Caco-2 (cell line): ENCODE data around the gene NAV1. TPM values are rescaled to one million over a fixed set of nuclear protein-coding genes. Genes with fewer than 3 reads are reported as not detected.

Experiments
- BruUV-seq: library from RNA; stranded (reverse); fragments of 400-500 nt; replicated peaks from 2 replicates; lab custom pipeline; 2021; lab: Mats Ljungman, UMichigan
- CTCF ChIA-PET: fragments of 300-600 bp; sonication (Branson Sonifier 250); formaldehyde crosslinking; loops from one replicate; lab custom pipeline; 2022; ENCODE audit warnings: antibody characterized with exemption; lab: Charles Lee
- POLR2A ChIA-PET: fragments of 300-600 bp; sonication (Branson Sonifier 250); formaldehyde crosslinking; loops from one replicate; lab custom pipeline; 2022; ENCODE audit warnings: antibody characterized with exemption; lab: Charles Lee
- DNase-seq, 2 experiments: peaks; one replicate each; pipeline versions ENCODE4 v3.0.0 to v3.0.0-alpha.2; 2020 to 2022
- H3K27me3 ChIP-seq: replicated peaks from 2 replicates; pipeline ENCODE4 v1.6.0; 2011; ENCODE audit warnings: low read length; ENCODE audit not compliant: control insufficient read depth, insufficient read depth
- H3K36me3 ChIP-seq: 2 replicates; pipeline ENCODE4 v1.5.1; 2011; ENCODE audit warnings: low read length; ENCODE audit not compliant: control insufficient read depth, insufficient read depth
- H3K4me1 ChIP-seq: fragments of 250-450 bp; sonication (Bioruptor Pico); 2 replicates; pipeline ENCODE4 v1.5.1; 2020; ENCODE audit warnings: mild to moderate bottlenecking
- H3K4me3 ChIP-seq: 2 replicates; pipeline ENCODE4 v1.5.1; 2011; ENCODE audit warnings: low read depth, mild to moderate bottlenecking, control low read depth, low read length
- H3K9me3 ChIP-seq: fragments of 250-450 bp; sonication (Bioruptor Pico); 2 replicates; pipeline ENCODE4 v1.5.1; 2020; ENCODE audit warnings: mild to moderate bottlenecking, moderate library complexity
- H3K27ac Mint-ChIP-seq: one replicate; pipeline ENCODE4 v1.8.0; 2022; ENCODE audit warnings: mixed read lengths; ENCODE audit not compliant: unreplicated experiment
- H3K27me3 Mint-ChIP-seq: one replicate; pipeline ENCODE4 v1.8.0; 2022; ENCODE audit warnings: mixed read lengths; ENCODE audit not compliant: insufficient read depth, unreplicated experiment
- H3K36me3 Mint-ChIP-seq: one replicate; pipeline ENCODE4 v1.8.0; 2022; ENCODE audit warnings: mild to moderate bottlenecking, mixed read lengths; ENCODE audit not compliant: insufficient read depth, unreplicated experiment
- H3K4me1 Mint-ChIP-seq: one replicate; pipeline ENCODE4 v1.8.0; 2022; ENCODE audit warnings: low read depth, mixed read lengths; ENCODE audit not compliant: unreplicated experiment
- H3K4me3 Mint-ChIP-seq: one replicate; pipeline ENCODE4 v1.8.0; 2022; ENCODE audit warnings: mild to moderate bottlenecking, moderate library complexity, mixed read lengths; ENCODE audit not compliant: unreplicated experiment
- H3K9me3 Mint-ChIP-seq: one replicate; pipeline ENCODE4 v1.8.0; 2022; ENCODE audit warnings: mixed read lengths; ENCODE audit not compliant: unreplicated experiment
- intact Hi-C: fragments of 100-400 bp; cut with micrococcal nuclease; formaldehyde crosslinking; loops from one replicate; pipeline ENCODE4 v1.10.0; 2022; ENCODE audit not compliant: unreplicated experiment
- total RNA-seq: library from RNA; stranded (reverse); gene quantifications from 2 replicates; pipeline ENCODE4 v1.2.3, GENCODE V29; 2022
- TF ChIP-seq, protein P1 (sequence below), 2 experiments: fragments of 200-600 bp in 1 of 2; IDR thresholded peaks; 1 replicate in 1 of 2; 2 replicates in 1 of 2; pipeline versions ENCODE4 v1.5.1 to v1.8.0; 2011 to 2022; ENCODE audit warnings: antibody characterized with exemption in 1 of 2, control low read depth in 1 of 2, inconsistent platforms in 1 of 2, low read depth in 1 of 2, low read length in 1 of 2, mild to moderate bottlenecking in 1 of 2, moderate library complexity in 1 of 2; ENCODE audit not compliant: insufficient read depth in 1 of 2, severe bottlenecking in 1 of 2, unreplicated experiment in 1 of 2

The NAV1 gene
- total RNA-seq, 1 experiment from 2014 or later = 2.0 TPM

DNA sequence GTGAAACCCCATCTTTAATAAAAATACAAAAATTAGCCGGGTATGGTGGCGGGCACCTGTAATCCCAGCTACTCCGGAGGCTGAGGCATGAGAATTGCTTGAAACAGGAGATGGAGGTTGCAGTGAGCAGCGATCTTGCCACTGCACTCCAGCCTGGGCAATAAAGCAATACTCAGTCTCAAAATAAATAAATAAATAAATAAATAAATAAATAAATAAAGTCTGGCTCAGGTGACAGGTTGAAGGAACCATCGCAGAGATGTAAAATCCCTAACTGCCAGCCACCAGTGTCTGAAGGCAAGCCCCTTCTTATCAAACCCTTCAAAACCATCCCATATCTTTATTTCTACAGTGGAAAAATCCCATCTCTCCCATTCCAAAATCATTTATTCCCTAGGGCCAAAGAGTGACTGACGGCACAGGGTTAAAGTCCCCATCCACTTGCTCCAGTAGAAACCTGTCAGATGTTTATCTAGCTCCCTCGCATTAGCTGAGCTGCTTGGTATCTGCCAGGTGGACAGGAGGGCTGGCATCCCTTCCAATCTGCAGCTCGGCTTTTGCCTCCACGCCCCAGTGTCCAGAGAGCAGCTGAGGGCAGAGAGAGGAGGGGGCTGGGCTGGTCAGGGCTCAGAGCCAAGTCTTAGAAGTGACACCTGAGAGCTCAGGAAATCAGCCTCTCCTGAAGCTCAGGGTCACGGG, 37.0 kb upstream of the NAV1 start:
- intact Hi-C loops = no loop called here
- Mint-ChIP-seq H3K4me3 (peak overlapping the region; percentile 7), H3K27ac (peak overlapping the region; percentile 97), H3K4me1 (peaks cover 32% of the 10 kb centered on the region), H3K36me3 (peaks cover 14% of the 10 kb centered on the region), H3K9me3 (no peaks in the 10 kb centered on the region), H3K27me3 (no peaks in the 10 kb centered on the region)
- no peaks in the 10 kb centered on the region for H3K9me3 ChIP-seq
- ChIA-PET CTCF (interaction anchor here (0.5 to 6.2 kb wide), 5 partner anchors 11 to 141 kb away, joined by 3 to 61 read pairs (median 3); no protein-coding TSS in a partner anchor), POLR2A (interaction anchor here (1.0 to 2.9 kb wide), 2 partner anchors 21 to 61 kb away, joined by 6 to 20 read pairs; no protein-coding TSS in a partner anchor)
- DNase-seq = peak; percentile 39 to 67
- no peaks in the 10 kb centered on the region for H3K36me3 ChIP-seq
- BruUV-seq = no TSS peak
- TF ChIP-seq, protein P1, sequence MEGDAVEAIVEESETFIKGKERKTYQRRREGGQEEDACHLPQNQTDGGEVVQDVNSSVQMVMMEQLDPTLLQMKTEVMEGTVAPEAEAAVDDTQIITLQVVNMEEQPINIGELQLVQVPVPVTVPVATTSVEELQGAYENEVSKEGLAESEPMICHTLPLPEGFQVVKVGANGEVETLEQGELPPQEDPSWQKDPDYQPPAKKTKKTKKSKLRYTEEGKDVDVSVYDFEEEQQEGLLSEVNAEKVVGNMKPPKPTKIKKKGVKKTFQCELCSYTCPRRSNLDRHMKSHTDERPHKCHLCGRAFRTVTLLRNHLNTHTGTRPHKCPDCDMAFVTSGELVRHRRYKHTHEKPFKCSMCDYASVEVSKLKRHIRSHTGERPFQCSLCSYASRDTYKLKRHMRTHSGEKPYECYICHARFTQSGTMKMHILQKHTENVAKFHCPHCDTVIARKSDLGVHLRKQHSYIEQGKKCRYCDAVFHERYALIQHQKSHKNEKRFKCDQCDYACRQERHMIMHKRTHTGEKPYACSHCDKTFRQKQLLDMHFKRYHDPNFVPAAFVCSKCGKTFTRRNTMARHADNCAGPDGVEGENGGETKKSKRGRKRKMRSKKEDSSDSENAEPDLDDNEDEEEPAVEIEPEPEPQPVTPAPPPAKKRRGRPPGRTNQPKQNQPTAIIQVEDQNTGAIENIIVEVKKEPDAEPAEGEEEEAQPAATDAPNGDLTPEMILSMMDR (IDR thresholded peaks at IDR 0.05; ENCODE audit: insufficient read depth in 1 of 2, low read depth in 1 of 2, low read length in 1 of 2, severe bottlenecking in 1 of 2, unreplicated experiment in 1 of 2) = no peak
- H3K27me3 ChIP-seq = no peaks in the 10 kb centered on the region
- no peak overlapping the region for H3K4me3 ChIP-seq
- H3K4me1 ChIP-seq = peaks cover 59% of the 10 kb centered on the region

DNA sequence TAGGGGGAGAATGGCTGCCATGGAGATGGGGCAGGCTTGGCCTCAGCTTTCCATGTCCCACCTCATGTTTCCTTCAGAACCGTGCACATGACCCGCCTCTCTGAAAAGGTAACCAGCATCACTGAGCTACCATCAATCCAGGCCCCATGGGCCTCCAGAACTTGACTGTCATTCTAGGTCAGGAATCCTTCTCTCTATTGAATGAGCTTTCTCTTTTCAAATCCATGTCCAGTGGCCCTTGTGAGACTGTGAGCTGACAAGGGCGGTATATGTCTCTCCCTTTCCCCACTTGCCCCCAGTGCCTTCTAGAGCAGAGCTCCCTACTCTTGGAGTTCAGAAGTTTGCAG, 36.4 kb upstream of the NAV1 start:
- H3K9me3 Mint-ChIP-seq = no peaks in the 10 kb centered on the region
- intact Hi-C loops = no loop called here
- CTCF ChIA-PET = interaction anchor here (0.5 to 6.2 kb wide), 4 partner anchors 10 to 141 kb away, joined by 3 to 61 read pairs (median 24); no protein-coding TSS in a partner anchor

More for the DNA sequence above, 36.4 kb upstream of the NAV1 start:
- Histone ChIP-seq H3K9me3 (no peaks in the 10 kb centered on the region), H3K27me3 (no peaks in the 10 kb centered on the region), H3K36me3 (no peaks in the 10 kb centered on the region), H3K4me3 (no peak overlapping the region), H3K4me1 (peaks cover 64% of the 10 kb centered on the region)
- Mint-ChIP-seq H3K27me3 (no peaks in the 10 kb centered on the region), H3K36me3 (peaks cover 14% of the 10 kb centered on the region), H3K4me3 (peak overlapping the region; percentile 7), H3K4me1 (peaks cover 32% of the 10 kb centered on the region), H3K27ac (peak overlapping the region; percentile 97)
- TF ChIP-seq, protein P1 (IDR thresholded peaks at IDR 0.05; ENCODE audit: insufficient read depth in 1 of 2, low read depth in 1 of 2, low read length in 1 of 2, severe bottlenecking in 1 of 2, unreplicated experiment in 1 of 2) = no peak
- no peak for DNase-seq
- POLR2A ChIA-PET = interaction anchor here (2.9 kb wide), 1 partner anchor 21 kb away, joined by 20 read pairs; no protein-coding TSS in a partner anchor
- BruUV-seq = no TSS peak
